ENCODE measurements around the gene CCDC71. TPM values are rescaled to one million over a fixed set of nuclear protein-coding genes. Genes with fewer than 3 reads are reported as not detected.

The CCDC71 gene
- total RNA-seq, 6 donors from 2014 or later: 20.7 to 31.6 (median 26.0) TPM

DNA sequence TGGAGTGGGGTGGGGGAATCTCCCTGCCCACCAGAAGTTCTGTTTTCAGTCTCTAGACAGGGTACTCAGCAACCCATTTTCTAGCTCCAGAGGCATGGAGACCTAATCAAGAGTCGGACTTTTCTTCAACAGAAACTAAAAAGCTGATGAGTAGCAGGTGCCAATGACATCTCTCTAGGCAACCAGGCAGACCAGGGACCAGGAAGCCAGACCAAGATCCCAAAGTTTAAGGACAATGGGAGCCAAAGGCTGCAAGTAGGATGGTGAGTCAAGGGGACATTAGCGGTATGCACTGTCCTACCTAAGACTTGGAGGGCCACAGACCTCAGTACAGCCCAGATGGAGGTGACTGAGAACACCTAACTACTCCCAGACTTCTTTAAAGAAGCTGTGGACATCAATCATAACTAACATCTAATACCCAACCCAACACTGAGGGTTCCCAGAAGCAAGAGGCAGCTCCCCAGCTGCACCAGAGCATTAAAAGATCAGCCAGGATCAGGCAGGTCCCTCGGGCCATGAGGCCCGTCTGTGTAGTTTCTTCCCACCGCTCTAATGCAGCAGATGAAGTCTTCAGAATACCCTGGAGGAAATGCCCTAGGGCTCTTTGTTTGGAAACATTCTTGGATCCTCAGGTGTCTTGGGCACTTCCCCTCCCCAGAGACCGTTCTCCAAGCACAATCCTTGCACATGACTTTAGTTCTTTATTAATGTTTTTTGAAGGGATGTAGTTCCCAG is 979 bp downstream of the CCDC71 start:
- WGBS, 2 donors: 35 to 38% methylated on average over 6 of the region's 6 CpGs
- peak overlapping the region; percentile 75 to 93 (median 90) for H3K4me3 ChIP-seq
- DNase-seq (no peak), ATAC-seq (ENCODE audit: low FRiP score in 2 of 2) (no peak)
- H3K9me3 ChIP-seq: no peaks in the 10 kb centered on the region
- H3K4me1 ChIP-seq: peaks cover 12 to 32% (median 16%) of the 10 kb centered on the region in 4 donors
- H3K27ac ChIP-seq: peak overlapping the region; percentile 91 to 95 (median 94)
- H3K36me3 ChIP-seq: peaks cover 8 to 28% (median 16%) of the 10 kb centered on the region in 4 donors
- H3K27me3 ChIP-seq: no peaks in the 10 kb centered on the region
- TF ChIP-seq POLR2A (IDR thresholded peaks at IDR 0.05) (no peak), EP300 (IDR thresholded peaks at IDR 0.05) (no peak), POLR2AphosphoS5 (IDR thresholded peaks at IDR 0.05) (no peak)
- TF ChIP-seq, protein P1, sequence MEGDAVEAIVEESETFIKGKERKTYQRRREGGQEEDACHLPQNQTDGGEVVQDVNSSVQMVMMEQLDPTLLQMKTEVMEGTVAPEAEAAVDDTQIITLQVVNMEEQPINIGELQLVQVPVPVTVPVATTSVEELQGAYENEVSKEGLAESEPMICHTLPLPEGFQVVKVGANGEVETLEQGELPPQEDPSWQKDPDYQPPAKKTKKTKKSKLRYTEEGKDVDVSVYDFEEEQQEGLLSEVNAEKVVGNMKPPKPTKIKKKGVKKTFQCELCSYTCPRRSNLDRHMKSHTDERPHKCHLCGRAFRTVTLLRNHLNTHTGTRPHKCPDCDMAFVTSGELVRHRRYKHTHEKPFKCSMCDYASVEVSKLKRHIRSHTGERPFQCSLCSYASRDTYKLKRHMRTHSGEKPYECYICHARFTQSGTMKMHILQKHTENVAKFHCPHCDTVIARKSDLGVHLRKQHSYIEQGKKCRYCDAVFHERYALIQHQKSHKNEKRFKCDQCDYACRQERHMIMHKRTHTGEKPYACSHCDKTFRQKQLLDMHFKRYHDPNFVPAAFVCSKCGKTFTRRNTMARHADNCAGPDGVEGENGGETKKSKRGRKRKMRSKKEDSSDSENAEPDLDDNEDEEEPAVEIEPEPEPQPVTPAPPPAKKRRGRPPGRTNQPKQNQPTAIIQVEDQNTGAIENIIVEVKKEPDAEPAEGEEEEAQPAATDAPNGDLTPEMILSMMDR (IDR thresholded peaks at IDR 0.05): no peak

DNA sequence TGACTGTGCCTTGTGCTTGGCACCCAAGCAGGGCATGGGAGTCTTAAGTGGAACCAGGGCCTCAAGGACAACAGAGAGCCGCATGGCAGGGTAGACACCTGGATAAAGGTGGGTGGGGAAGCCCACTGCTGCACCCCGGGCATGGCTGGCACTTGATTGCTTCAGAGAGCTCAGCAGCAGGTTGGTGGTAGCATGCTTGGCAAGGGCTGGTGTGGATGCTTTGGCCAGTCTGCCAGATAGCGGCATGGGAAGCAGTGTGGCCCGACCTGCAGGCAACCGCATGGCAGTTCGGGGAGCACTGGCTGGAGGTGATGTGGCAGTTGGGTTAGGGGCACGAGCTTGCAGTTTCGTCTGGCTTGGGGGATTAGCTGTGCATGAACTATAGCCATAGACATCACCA is 2.5 kb downstream of the CCDC71 start:
- H3K27ac ChIP-seq: no peak overlapping the region
- H3K36me3 ChIP-seq: peaks cover 8 to 28% (median 16%) of the 10 kb centered on the region in 4 donors
- no peaks in the 10 kb centered on the region for H3K27me3 ChIP-seq
- DNase-seq (no peak), ATAC-seq (ENCODE audit: low FRiP score in 2 of 2) (no peak)
- TF ChIP-seq POLR2AphosphoS5 (IDR thresholded peaks at IDR 0.05) (no peak), POLR2A (IDR thresholded peaks at IDR 0.05) (no peak), EP300 (IDR thresholded peaks at IDR 0.05) (no peak)
- TF ChIP-seq, protein P1 (IDR thresholded peaks at IDR 0.05): no peak
- H3K4me1 ChIP-seq: peaks cover 12 to 32% (median 16%) of the 10 kb centered on the region in 4 donors
- no peak overlapping the region for H3K4me3 ChIP-seq
- no peaks in the 10 kb centered on the region for H3K9me3 ChIP-seq
- 90 to 94% methylated on average over 7 to 8 of the region's 8 CpGs for WGBS, 2 donors

DNA sequence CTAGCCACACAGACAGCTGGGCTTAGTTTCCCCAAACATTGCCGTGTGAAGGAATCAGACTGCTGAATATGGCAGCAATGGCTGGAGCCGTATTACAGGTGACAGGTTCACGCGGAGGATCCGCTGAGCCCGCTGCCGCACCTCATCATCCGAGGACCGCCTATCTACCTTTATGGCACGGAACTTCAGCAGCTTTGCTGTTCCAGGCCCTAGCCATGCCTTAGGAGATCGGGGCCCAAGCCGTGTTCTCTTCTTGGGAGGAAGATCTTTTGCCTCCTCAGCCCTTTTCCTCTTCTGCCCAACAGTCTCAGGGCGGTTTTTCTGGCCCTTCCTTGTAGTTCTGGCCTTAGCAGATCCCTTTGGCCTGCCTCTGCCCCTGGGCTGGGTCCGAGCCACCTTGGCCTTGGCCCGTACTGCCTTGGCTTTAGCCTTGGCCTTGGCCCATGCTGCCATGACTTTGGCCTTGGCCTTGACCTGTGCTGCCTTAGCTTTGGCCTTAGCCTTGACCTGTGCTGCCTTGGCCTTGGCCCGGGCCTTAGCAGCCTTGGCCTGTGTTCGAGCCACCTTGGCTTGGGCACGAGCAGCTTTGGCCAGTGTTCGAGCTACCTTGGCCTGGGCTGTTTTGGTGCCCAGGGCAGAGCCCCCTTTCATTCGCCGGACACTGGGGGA is 3.2 kb downstream of the CCDC71 start:
- Histone ChIP-seq H3K27me3 (no peaks in the 10 kb centered on the region), H3K36me3 (peaks cover 8 to 28% (median 16%) of the 10 kb centered on the region in 4 donors), H3K9me3 (no peaks in the 10 kb centered on the region), H3K27ac (no peak overlapping the region), H3K4me1 (peaks cover 12 to 32% (median 16%) of the 10 kb centered on the region in 4 donors), H3K4me3 (no peak overlapping the region)
- ATAC-seq (ENCODE audit: low FRiP score in 2 of 2): no peak
- 95 to 97% methylated on average over 13 to 21 of the region's 21 CpGs for WGBS, 2 donors
- TF ChIP-seq EP300 (IDR thresholded peaks at IDR 0.05) (no peak), POLR2AphosphoS5 (IDR thresholded peaks at IDR 0.05) (no peak), POLR2A (IDR thresholded peaks at IDR 0.05) (no peak)
- TF ChIP-seq, protein P1 (IDR thresholded peaks at IDR 0.05): no peak
- no peak for DNase-seq

DNA sequence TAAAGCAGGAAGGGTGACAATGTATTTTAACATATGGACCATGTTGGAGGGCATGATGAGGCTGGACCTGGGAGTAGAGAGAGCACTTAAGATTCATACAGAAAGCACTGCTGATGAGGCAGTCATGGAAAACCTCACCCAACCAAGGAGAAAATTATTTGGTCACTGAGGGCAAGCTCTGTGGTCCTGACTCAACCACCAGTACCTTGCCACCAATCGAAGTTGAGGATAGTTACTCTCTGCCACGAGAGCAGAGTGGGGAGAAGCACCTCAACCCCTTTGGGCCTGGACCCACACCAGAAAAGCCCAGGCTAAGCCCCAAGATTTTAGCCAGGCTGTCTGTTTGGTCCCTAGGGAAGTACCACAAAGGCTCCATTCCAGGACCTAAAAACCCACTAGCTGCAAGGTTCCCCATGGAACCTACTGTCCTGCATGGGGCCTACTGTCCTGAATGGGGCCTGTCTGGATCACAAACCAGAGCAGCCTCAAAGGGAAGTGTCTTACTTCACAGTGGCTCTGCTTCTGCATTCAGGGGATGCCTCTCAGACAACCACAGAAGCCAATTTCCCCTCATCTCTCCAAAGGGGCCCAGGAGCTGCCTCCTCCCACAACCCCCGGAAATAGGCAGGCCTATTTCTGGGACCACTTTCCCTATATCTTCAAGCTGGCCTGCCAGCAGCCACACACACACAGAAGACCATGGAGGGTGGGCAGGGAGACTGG is 4.2 kb downstream of the CCDC71 start:
- TF ChIP-seq POLR2AphosphoS5 (IDR thresholded peaks at IDR 0.05) (no peak), POLR2A (IDR thresholded peaks at IDR 0.05) (no peak), EP300 (IDR thresholded peaks at IDR 0.05) (no peak)
- TF ChIP-seq, protein P1 (IDR thresholded peaks at IDR 0.05): no peak
- Histone ChIP-seq H3K9me3 (no peaks in the 10 kb centered on the region), H3K36me3 (peaks cover 8 to 28% (median 16%) of the 10 kb centered on the region in 4 donors), H3K4me1 (peaks cover 12 to 32% (median 16%) of the 10 kb centered on the region in 4 donors), H3K4me3 (no peak overlapping the region), H3K27me3 (no peaks in the 10 kb centered on the region), H3K27ac (no peak overlapping the region)
- WGBS, 2 donors: 59 to 64% methylated on average over 3 of the region's 3 CpGs
- no peak for ATAC-seq (ENCODE audit: low FRiP score in 2 of 2)
- no peak for DNase-seq
